ENCODE measurements around the gene SLC29A4. TPM values are rescaled to one million over a fixed set of nuclear protein-coding genes. Genes with fewer than 3 reads are reported as not detected.

The SLC29A4 gene
- total and polyA plus RNA-seq, 5 donors from 2014 or later = 0.22 to 0.47 (median 0.25) TPM

GRCh38 chr7:5349005-5349380 lies 66.2 kb downstream of the SLC29A4 start:
- Histone ChIP-seq H3K9me3 (ENCODE audit: control insufficient read depth in 2 of 2, low read length in 2 of 2) (peaks cover 3 to 11% of the 10 kb centered on the region in 2 experiments), H3K36me3 (ENCODE audit: control insufficient read depth, insufficient read depth, low read length) (peaks cover 44% of the 10 kb centered on the region), H3K27ac (ENCODE audit: insufficient read depth, low read length, poor library complexity, severe bottlenecking) (no peak overlapping the region), H3K4me3 (ENCODE audit: low read depth, low read length) (no peak overlapping the region), H3K27me3 (ENCODE audit: control insufficient read depth, insufficient read depth, low read length) (no peaks in the 10 kb centered on the region), H3K4me1 (ENCODE audit: control insufficient read depth, insufficient read depth, low read length, poor library complexity, severe bottlenecking) (no peaks in the 10 kb centered on the region)
- H3K27me3 Mint-ChIP-seq = no peaks in the 10 kb centered on the region
- H3K27ac Mint-ChIP-seq = no peak overlapping the region
- no peak overlapping the region for H3K4me3 Mint-ChIP-seq
- ATAC-seq (ENCODE audit: low read depth in 2 of 2) (no peak), DNase-seq (no peak)
- H3K36me3 Mint-ChIP-seq = peaks cover 26% of the 10 kb centered on the region
- peaks cover 0 to 3% (median 1%) of the 10 kb centered on the region in 7 donors for H3K9me3 Mint-ChIP-seq
- H3K4me1 Mint-ChIP-seq = peaks cover 0 to 3% (median 0%) of the 10 kb centered on the region in 4 donors

- no peaks in the 10 kb centered on the region for H3K4me1 ChIP-seq (ENCODE audit: control insufficient read depth, insufficient read depth, low read length, poor library complexity, severe bottlenecking)
- no peaks in the 10 kb centered on the region for H3K27me3 Mint-ChIP-seq
- H3K4me3 ChIP-seq (ENCODE audit: low read depth, low read length) = no peak overlapping the region
- no peak overlapping the region for H3K27ac ChIP-seq (ENCODE audit: insufficient read depth, low read length, poor library complexity, severe bottlenecking)
- no peak overlapping the region for H3K27ac Mint-ChIP-seq
- peaks cover 0 to 9% (median 2%) of the 10 kb centered on the region in 4 donors for H3K4me1 Mint-ChIP-seq
- ATAC-seq (ENCODE audit: low read depth in 2 of 2) (no peak), DNase-seq (no peak)
- H3K27me3 ChIP-seq (ENCODE audit: control insufficient read depth, insufficient read depth, low read length) = no peaks in the 10 kb centered on the region
- peaks cover 43% of the 10 kb centered on the region for H3K36me3 ChIP-seq (ENCODE audit: control insufficient read depth, insufficient read depth, low read length)
- H3K9me3 Mint-ChIP-seq = no peaks in the 10 kb centered on the region
- H3K9me3 ChIP-seq (ENCODE audit: control insufficient read depth in 2 of 2, low read length in 2 of 2) = peaks cover 0 to 5% of the 10 kb centered on the region in 2 experiments
- H3K36me3 Mint-ChIP-seq = peaks cover 27% of the 10 kb centered on the region
- H3K4me3 Mint-ChIP-seq = no peak overlapping the region
Observed at GRCh38 chr7:5349437-5350173, 66.9 kb downstream of the SLC29A4 start.

- Histone ChIP-seq H3K4me1 (ENCODE audit: control insufficient read depth, insufficient read depth, low read length, poor library complexity, severe bottlenecking) (peaks cover 4% of the 10 kb centered on the region), H3K27ac (ENCODE audit: insufficient read depth, low read length, poor library complexity, severe bottlenecking) (no peak overlapping the region), H3K27me3 (ENCODE audit: control insufficient read depth, insufficient read depth, low read length) (no peaks in the 10 kb centered on the region), H3K36me3 (ENCODE audit: control insufficient read depth, insufficient read depth, low read length) (peaks cover 37% of the 10 kb centered on the region), H3K9me3 (ENCODE audit: control insufficient read depth in 2 of 2, low read length in 2 of 2) (peaks cover 0 to under 1% of the 10 kb centered on the region in 2 experiments), H3K4me3 (ENCODE audit: low read depth, low read length) (no peak overlapping the region)
- no peaks in the 10 kb centered on the region for H3K27me3 Mint-ChIP-seq
- no peak for ATAC-seq (ENCODE audit: low read depth in 2 of 2)
- peaks cover 27% of the 10 kb centered on the region for H3K36me3 Mint-ChIP-seq
- H3K4me1 Mint-ChIP-seq = peaks cover 0 to 14% (median 4%) of the 10 kb centered on the region in 4 donors
- no peaks in the 10 kb centered on the region for H3K9me3 Mint-ChIP-seq
- DNase-seq = no peak
- H3K4me3 Mint-ChIP-seq = no peak overlapping the region
- H3K27ac Mint-ChIP-seq = no peak overlapping the region
Observed at GRCh38 chr7:5350174-5350463, 67.4 kb downstream of the SLC29A4 start.

- H3K36me3 ChIP-seq (ENCODE audit: control insufficient read depth, insufficient read depth, low read length) = peaks cover 41% of the 10 kb centered on the region
- Mint-ChIP-seq H3K9me3 (no peaks in the 10 kb centered on the region), H3K27me3 (no peaks in the 10 kb centered on the region), H3K27ac (peak overlapping the region in 1 of 3 donors; percentile 48), H3K36me3 (peaks cover 26% of the 10 kb centered on the region), H3K4me3 (no peak overlapping the region), H3K4me1 (peaks cover 0 to 15% (median 5%) of the 10 kb centered on the region in 4 donors)
- H3K4me1 ChIP-seq (ENCODE audit: control insufficient read depth, insufficient read depth, low read length, poor library complexity, severe bottlenecking) = peaks cover 8% of the 10 kb centered on the region
- no peaks in the 10 kb centered on the region for H3K27me3 ChIP-seq (ENCODE audit: control insufficient read depth, insufficient read depth, low read length)
- H3K9me3 ChIP-seq (ENCODE audit: control insufficient read depth in 2 of 2, low read length in 2 of 2) = no peaks in the 10 kb centered on the region
- ATAC-seq (ENCODE audit: low read depth in 2 of 2) (no peak), DNase-seq (no peak)
- H3K27ac ChIP-seq (ENCODE audit: insufficient read depth, low read length, poor library complexity, severe bottlenecking) = no peak overlapping the region
- no peak overlapping the region for H3K4me3 ChIP-seq (ENCODE audit: low read depth, low read length)
Observed at GRCh38 chr7:5350600-5351385, 68.0 kb downstream of the SLC29A4 start.

GRCh38 chr7:5351507-5352265 lies 68.9 kb downstream of the SLC29A4 start:
- no peak overlapping the region for H3K27ac Mint-ChIP-seq
- no peak for ATAC-seq (ENCODE audit: low read depth in 2 of 2)
- H3K27ac ChIP-seq (ENCODE audit: insufficient read depth, low read length, poor library complexity, severe bottlenecking) = no peak overlapping the region
- peaks cover 49% of the 10 kb centered on the region for H3K36me3 ChIP-seq (ENCODE audit: control insufficient read depth, insufficient read depth, low read length)
- no peak for DNase-seq
- no peak overlapping the region for H3K4me3 Mint-ChIP-seq
- H3K4me1 Mint-ChIP-seq = peaks cover 0 to 15% (median 5%) of the 10 kb centered on the region in 4 donors
- H3K9me3 ChIP-seq (ENCODE audit: control insufficient read depth in 2 of 2, low read length in 2 of 2) = no peaks in the 10 kb centered on the region
- peaks cover 8% of the 10 kb centered on the region for H3K4me1 ChIP-seq (ENCODE audit: control insufficient read depth, insufficient read depth, low read length, poor library complexity, severe bottlenecking)
- H3K9me3 Mint-ChIP-seq = no peaks in the 10 kb centered on the region
- peaks cover 30% of the 10 kb centered on the region for H3K36me3 Mint-ChIP-seq
- no peaks in the 10 kb centered on the region for H3K27me3 Mint-ChIP-seq
- H3K27me3 ChIP-seq (ENCODE audit: control insufficient read depth, insufficient read depth, low read length) = no peaks in the 10 kb centered on the region
- H3K4me3 ChIP-seq (ENCODE audit: low read depth, low read length) = no peak overlapping the region

GRCh38 chr7:5352440-5353010 lies 69.8 kb downstream of the SLC29A4 start:
- no peak overlapping the region for H3K4me3 ChIP-seq (ENCODE audit: low read depth, low read length)
- H3K4me3 Mint-ChIP-seq = no peak overlapping the region
- no peak overlapping the region for H3K27ac Mint-ChIP-seq
- DNase-seq (no peak), ATAC-seq (ENCODE audit: low read depth in 2 of 2) (no peak)
- no peaks in the 10 kb centered on the region for H3K9me3 ChIP-seq (ENCODE audit: control insufficient read depth in 2 of 2, low read length in 2 of 2)
- no peaks in the 10 kb centered on the region for H3K27me3 Mint-ChIP-seq
- H3K9me3 Mint-ChIP-seq = no peaks in the 10 kb centered on the region
- no peak overlapping the region for H3K27ac ChIP-seq (ENCODE audit: insufficient read depth, low read length, poor library complexity, severe bottlenecking)
- peaks cover 8% of the 10 kb centered on the region for H3K4me1 ChIP-seq (ENCODE audit: control insufficient read depth, insufficient read depth, low read length, poor library complexity, severe bottlenecking)
- peaks cover 0 to 15% (median 6%) of the 10 kb centered on the region in 4 donors for H3K4me1 Mint-ChIP-seq
- H3K36me3 ChIP-seq (ENCODE audit: control insufficient read depth, insufficient read depth, low read length) = peaks cover 57% of the 10 kb centered on the region
- peaks cover 33% of the 10 kb centered on the region for H3K36me3 Mint-ChIP-seq
- H3K27me3 ChIP-seq (ENCODE audit: control insufficient read depth, insufficient read depth, low read length) = no peaks in the 10 kb centered on the region

GRCh38 chr7:5354460-5355232 lies 71.9 kb downstream of the SLC29A4 start:
- H3K4me1 ChIP-seq (ENCODE audit: control insufficient read depth, insufficient read depth, low read length, poor library complexity, severe bottlenecking) = peaks cover 8% of the 10 kb centered on the region
- no peak overlapping the region for H3K27ac ChIP-seq (ENCODE audit: insufficient read depth, low read length, poor library complexity, severe bottlenecking)
- H3K27ac Mint-ChIP-seq = peak overlapping the region in 2 of 3 donors; percentile 44 to 50
- no peak overlapping the region for H3K4me3 ChIP-seq (ENCODE audit: low read depth, low read length)
- H3K27me3 Mint-ChIP-seq = no peaks in the 10 kb centered on the region
- no peaks in the 10 kb centered on the region for H3K27me3 ChIP-seq (ENCODE audit: control insufficient read depth, insufficient read depth, low read length)
- H3K9me3 ChIP-seq (ENCODE audit: control insufficient read depth in 2 of 2, low read length in 2 of 2) = no peaks in the 10 kb centered on the region
- DNase-seq = no peak
- no peak overlapping the region for H3K4me3 Mint-ChIP-seq
- H3K36me3 ChIP-seq (ENCODE audit: control insufficient read depth, insufficient read depth, low read length) = peaks cover 76% of the 10 kb centered on the region
- H3K9me3 Mint-ChIP-seq = no peaks in the 10 kb centered on the region
- H3K36me3 Mint-ChIP-seq = peaks cover 44% of the 10 kb centered on the region
- ATAC-seq (ENCODE audit: low read depth in 2 of 2) = no peak
- H3K4me1 Mint-ChIP-seq = peaks cover 0 to 15% (median 6%) of the 10 kb centered on the region in 4 donors

All from CD4-positive, CD25-positive, alpha-beta regulatory T cell (primary cell).